Prostate gland (tissue), 2 donors: ENCODE measurements around the gene FOXI2.

ENCODE experiments used
- POLR2A ChIP-seq: fragments of 450-650 bp; IDR thresholded peaks from one replicate; pipeline ENCODE4 v1.6.1; 2016; ENCODE audit warnings: antibody characterized with exemption, mild to moderate bottlenecking
- POLR2AphosphoS5 ChIP-seq: sonication (generic); formaldehyde crosslinking; IDR thresholded peaks from one replicate; pipeline ENCODE4 v1.6.1; 2017; ENCODE audit warnings: antibody characterized with exemption
- TF ChIP-seq, protein P1 (sequence below), 4 experiments: fragments of 200-600 bp in 2 of 4; fragments of 450-650 bp in 2 of 4; sonication (generic) in 2 of 4; IDR thresholded peaks; 1 replicate in 3 of 4; 2 replicates in 1 of 4; pipeline ENCODE4 v1.5.1; 2016 to 2019; ENCODE audit warnings: antibody characterized with exemption in 4 of 4, mild to moderate bottlenecking in 2 of 4, moderate library complexity in 2 of 4

DNA sequence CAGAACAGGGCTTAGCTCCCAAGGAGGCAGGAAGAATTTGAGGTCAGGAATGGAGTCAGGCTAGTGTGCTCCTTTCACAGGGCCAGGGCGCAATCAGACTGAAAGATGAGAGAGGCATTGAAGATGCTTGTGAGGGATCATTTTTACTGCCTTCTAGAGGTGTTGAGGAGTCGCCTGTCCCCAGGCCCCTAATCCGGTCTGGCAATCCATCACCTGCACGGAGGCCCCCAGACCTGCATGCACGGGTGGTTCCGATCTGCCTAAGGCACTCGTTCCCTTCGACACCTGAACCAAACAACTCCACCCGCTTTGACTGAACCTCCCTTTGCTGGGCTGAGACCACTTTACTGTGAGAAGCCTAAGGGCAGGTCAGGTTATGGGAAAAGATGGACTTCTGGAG lies 8.0 kb downstream of the FOXI2 start:
- no peak for TF ChIP-seq POLR2A
- TF ChIP-seq, protein P1, sequence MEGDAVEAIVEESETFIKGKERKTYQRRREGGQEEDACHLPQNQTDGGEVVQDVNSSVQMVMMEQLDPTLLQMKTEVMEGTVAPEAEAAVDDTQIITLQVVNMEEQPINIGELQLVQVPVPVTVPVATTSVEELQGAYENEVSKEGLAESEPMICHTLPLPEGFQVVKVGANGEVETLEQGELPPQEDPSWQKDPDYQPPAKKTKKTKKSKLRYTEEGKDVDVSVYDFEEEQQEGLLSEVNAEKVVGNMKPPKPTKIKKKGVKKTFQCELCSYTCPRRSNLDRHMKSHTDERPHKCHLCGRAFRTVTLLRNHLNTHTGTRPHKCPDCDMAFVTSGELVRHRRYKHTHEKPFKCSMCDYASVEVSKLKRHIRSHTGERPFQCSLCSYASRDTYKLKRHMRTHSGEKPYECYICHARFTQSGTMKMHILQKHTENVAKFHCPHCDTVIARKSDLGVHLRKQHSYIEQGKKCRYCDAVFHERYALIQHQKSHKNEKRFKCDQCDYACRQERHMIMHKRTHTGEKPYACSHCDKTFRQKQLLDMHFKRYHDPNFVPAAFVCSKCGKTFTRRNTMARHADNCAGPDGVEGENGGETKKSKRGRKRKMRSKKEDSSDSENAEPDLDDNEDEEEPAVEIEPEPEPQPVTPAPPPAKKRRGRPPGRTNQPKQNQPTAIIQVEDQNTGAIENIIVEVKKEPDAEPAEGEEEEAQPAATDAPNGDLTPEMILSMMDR (IDR thresholded peaks at IDR 0.05) = no peak
- TF ChIP-seq POLR2AphosphoS5 = no peak
